ENCODE results near the gene COL10A1. TPM values are rescaled to one million over a fixed set of nuclear protein-coding genes. Genes with fewer than 3 reads are reported as not detected.

The COL10A1 gene
- total RNA-seq, 1 donor from 2014 or later = not detected

GRCh38 chr6:116074732-116075390, 51.1 kb downstream of the COL10A1 start:
- peak overlapping the region; percentile 14 to 44 for H3K27ac ChIP-seq
- intact Hi-C loops (cut with DNase I) = no loop called here

GRCh38 chr6:116073765-116074440, 52.0 kb downstream of the COL10A1 start:
- Histone ChIP-seq H3K4me3 (no peak overlapping the region), H3K9me3 (no peaks in the 10 kb centered on the region), H3K36me3 (no peaks in the 10 kb centered on the region), H3K27me3 (no peaks in the 10 kb centered on the region), H3K4me1 (peaks cover 0 to 16% of the 10 kb centered on the region in 2 donors), H3K27ac (no peak overlapping the region)
- DNase-seq (ENCODE audit: low spot score in 2 of 2) = no peak
- intact Hi-C loops (cut with DNase I) = no loop called here
- TF ChIP-seq CTCF (IDR thresholded peaks at IDR 0.05) = no peak

More at GRCh38 chr6:116074732-116075390, 51.1 kb downstream of the COL10A1 start:
- Histone ChIP-seq H3K9me3 (no peaks in the 10 kb centered on the region), H3K36me3 (no peaks in the 10 kb centered on the region), H3K4me3 (no peak overlapping the region), H3K4me1 (peaks cover 0 to 16% of the 10 kb centered on the region in 2 donors), H3K27me3 (no peaks in the 10 kb centered on the region)
- TF ChIP-seq CTCF (IDR thresholded peaks at IDR 0.05) = no peak
- no peak for DNase-seq (ENCODE audit: low spot score in 2 of 2)

DNA sequence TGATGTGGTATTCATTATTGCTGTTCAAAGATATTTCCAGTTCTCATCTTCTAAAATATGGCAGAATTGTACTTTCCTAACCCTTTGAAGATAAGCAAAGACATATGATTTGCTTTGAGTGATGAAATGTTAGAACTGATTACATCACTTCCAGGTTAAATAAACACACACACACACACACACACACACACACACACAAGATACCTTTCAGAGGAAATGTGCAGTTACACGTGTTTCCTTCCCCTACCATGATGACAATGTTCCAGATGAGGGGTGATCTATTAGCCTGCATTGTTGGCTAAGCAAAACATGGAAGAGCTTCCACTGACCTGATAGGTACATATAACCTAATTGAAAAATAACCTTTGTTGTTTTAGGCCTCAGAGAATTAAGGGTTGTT, 53.6 kb downstream of the COL10A1 start:
- DNase-seq (ENCODE audit: low spot score in 2 of 2) = no peak
- Histone ChIP-seq H3K4me1 (peaks cover 0 to 16% of the 10 kb centered on the region in 2 donors), H3K9me3 (no peaks in the 10 kb centered on the region), H3K4me3 (no peak overlapping the region), H3K36me3 (no peaks in the 10 kb centered on the region), H3K27me3 (no peaks in the 10 kb centered on the region), H3K27ac (no peak overlapping the region)
- no peak for TF ChIP-seq CTCF (IDR thresholded peaks at IDR 0.05)
- intact Hi-C loops (cut with DNase I) = no loop called here

GRCh38 chr6:116070616-116071389, 55.1 kb downstream of the COL10A1 start:
- H3K27ac ChIP-seq = peak overlapping the region in 1 of 2 donors; percentile 9

GRCh38 chr6:116070101-116070500, 55.8 kb downstream of the COL10A1 start:
- no peaks in the 10 kb centered on the region for H3K36me3 ChIP-seq
- intact Hi-C loops (cut with DNase I) = no loop called here
- DNase-seq (ENCODE audit: low spot score in 2 of 2) = no peak

More at GRCh38 chr6:116070616-116071389, 55.1 kb downstream of the COL10A1 start:
- TF ChIP-seq CTCF (IDR thresholded peaks at IDR 0.05) = no peak
- no peaks in the 10 kb centered on the region for H3K36me3 ChIP-seq
- intact Hi-C loops (cut with DNase I) = no loop called here
- H3K4me1 ChIP-seq = peaks cover 0 to 16% of the 10 kb centered on the region in 2 donors
- H3K4me3 ChIP-seq = no peak overlapping the region
- no peak for DNase-seq (ENCODE audit: low spot score in 2 of 2)
- no peaks in the 10 kb centered on the region for H3K27me3 ChIP-seq
- H3K9me3 ChIP-seq = no peaks in the 10 kb centered on the region

More at GRCh38 chr6:116070101-116070500, 55.8 kb downstream of the COL10A1 start:
- H3K27ac ChIP-seq = peak overlapping the region in 1 of 2 donors; percentile 9
- TF ChIP-seq CTCF (IDR thresholded peaks at IDR 0.05) = no peak
- peaks cover 0 to 16% of the 10 kb centered on the region in 2 donors for H3K4me1 ChIP-seq
- H3K27me3 ChIP-seq = no peaks in the 10 kb centered on the region
- H3K4me3 ChIP-seq = no peak overlapping the region
- no peaks in the 10 kb centered on the region for H3K9me3 ChIP-seq

Other genes with a start within 250 kb of the COL10A1 start
- gene FRK, start 65.2 kb downstream of the COL10A1 start, total RNA-seq = 8.4 TPM
- 4.6 TPM for gene NT5DC1, start 25.3 kb downstream of the COL10A1 start, total RNA-seq
- 8.8 TPM for gene TSPYL4, start 127.9 kb upstream of the COL10A1 start, total RNA-seq
- gene TSPYL1, start 153.8 kb upstream of the COL10A1 start, total RNA-seq = 36.6 TPM
- gene DSE, start 244.8 kb upstream of the COL10A1 start, total RNA-seq = 27.6 TPM

All from ascending aorta (tissue), 2 donors.